DMS79 (cell line): ENCODE data around the gene SPSB2.
"Not testable (repeated sequence)": the region's sequence is repeated elsewhere in the genome, so short reads cannot be mapped to it uniquely, and the experiment has no call there.

Experiments
- DNase-seq: peaks from one replicate; lab custom pipeline; 2025; lab: John Stamatoyannopoulos, UW

Gene SPSB2

DNA sequence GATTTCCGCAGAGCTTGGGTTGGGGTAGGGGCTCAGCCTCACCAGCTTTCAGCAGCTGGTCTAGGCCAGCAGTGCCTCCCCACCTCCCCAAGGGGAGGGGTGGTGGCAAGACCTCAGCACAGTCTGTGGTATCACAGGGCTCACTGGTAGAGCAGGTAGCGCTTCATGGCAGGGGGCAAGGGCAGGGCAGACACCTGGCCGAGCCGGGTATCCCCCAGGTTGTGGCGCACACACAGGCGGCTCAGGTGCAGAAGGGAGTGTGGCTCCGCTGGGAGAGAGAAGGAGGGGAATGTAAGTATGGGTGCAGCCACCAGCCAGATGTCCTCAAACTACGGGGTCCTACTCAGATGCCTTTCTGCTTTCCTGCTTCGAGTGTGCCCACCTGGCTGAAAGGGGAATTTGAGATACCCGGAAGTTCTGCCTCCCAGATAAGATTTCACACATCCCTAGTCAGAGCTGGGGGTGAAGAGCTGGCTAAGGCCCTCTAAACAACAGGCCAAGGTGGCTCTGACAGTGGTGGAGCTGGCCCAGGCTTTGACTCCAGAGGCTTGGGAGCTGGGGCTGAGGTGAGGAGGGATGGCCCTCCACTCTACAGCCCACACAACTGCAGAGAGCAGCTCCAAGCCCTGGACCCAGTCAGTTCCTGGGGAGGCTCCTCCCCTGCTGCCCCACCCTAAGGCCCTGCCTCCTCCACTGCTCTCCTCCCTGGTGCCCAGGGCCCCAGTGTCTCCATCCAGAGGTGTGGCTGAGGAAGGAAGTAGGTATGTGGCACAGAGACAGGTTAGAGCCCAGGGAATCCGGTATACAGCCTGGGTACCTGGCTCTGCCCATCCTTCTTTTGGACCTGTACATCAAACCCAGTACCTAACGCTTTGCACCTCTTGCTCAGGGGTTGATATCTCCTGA is 1.8 kb downstream of the SPSB2 start:
- DNase-seq = no peak

DNA sequence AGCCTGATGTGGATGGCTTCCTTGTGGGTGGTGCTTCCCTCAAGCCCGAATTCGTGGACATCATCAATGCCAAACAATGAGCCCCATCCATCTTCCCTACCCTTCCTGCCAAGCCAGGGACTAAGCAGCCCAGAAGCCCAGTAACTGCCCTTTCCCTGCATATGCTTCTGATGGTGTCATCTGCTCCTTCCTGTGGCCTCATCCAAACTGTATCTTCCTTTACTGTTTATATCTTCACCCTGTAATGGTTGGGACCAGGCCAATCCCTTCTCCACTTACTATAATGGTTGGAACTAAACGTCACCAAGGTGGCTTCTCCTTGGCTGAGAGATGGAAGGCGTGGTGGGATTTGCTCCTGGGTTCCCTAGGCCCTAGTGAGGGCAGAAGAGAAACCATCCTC is 2.8 kb downstream of the SPSB2 start:
- not testable (repeated sequence) for DNase-seq

DNA sequence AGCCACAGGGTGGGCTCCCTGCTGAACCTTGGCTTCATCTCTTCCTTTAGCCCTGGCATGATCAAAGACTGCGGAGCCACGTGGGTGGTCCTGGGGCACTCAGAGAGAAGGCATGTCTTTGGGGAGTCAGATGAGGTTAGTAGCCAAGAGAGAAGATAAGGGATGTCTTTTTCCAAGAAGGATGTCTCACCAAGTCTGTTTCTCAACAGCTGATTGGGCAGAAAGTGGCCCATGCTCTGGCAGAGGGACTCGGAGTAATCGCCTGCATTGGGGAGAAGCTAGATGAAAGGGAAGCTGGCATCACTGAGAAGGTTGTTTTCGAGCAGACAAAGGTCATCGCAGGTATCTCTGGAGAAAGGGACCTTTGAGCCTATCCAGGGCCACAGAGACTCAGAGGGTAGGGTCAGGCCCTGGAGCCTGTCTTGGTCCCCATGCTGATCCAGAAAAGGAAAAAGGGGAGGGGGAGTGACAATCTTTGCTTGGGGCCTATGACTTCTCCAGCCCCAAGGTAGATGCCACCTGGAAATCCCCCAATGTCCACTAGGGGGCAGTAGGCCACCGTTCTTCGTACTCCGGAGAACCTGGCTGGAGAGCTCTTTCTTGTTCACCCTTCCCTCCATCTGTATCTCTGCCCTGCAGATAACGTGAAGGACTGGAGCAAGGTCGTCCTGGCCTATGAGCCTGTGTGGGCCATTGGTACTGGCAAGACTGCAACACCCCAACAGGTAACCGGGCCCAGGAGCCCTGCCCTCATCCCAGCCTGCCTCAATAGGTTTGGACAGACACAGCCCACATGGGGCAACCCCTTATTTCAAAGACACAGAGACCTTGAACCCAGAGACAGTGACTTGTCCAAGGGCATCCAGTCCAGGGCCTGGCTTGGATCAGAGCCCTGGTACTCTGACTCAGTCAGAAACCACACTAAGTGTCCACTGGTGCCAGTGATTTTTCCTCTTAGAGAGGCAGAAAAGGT is 3.8 kb downstream of the SPSB2 start:
- DNase-seq = peak; percentile 69

DNA sequence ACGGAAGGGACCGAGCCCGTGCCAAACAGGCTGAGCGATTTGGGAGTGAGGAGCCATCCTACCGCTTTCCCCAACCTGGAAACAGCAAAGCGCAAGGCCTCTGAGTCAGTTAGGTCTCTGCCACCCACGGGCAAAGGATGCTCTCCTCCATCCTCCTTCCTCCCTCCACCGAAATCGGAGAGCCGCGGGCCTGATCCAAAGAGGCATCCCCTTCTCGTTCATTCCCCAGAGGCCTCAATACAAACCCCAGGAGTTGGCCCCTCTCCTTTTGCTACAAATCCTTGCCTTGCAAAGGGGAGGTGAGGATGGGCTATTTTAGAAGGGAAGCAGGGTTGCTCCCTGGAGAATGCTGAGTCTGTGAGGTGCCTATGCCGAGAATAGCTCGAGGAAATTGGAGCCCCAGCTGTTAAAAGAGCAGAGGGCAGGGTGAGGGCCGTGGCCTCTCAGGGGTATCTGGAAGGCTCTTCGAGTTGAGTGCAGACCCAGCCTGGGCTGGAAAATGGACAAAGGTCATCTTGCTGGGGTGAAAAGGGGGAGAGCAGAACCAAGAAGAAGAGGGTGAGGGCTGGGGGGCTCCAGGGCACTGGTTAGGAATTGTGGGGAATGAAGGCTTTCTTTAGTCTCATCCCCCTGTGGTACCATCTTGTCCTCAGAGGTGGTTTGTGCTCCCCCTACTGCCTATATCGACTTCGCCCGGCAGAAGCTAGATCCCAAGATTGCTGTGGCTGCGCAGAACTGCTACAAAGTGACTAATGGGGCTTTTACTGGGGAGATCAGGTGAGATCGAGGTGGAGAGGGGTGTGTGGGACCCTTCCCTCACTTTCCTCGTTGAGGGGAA is 4.7 kb downstream of the SPSB2 start:
- DNase-seq = no peak

DNA sequence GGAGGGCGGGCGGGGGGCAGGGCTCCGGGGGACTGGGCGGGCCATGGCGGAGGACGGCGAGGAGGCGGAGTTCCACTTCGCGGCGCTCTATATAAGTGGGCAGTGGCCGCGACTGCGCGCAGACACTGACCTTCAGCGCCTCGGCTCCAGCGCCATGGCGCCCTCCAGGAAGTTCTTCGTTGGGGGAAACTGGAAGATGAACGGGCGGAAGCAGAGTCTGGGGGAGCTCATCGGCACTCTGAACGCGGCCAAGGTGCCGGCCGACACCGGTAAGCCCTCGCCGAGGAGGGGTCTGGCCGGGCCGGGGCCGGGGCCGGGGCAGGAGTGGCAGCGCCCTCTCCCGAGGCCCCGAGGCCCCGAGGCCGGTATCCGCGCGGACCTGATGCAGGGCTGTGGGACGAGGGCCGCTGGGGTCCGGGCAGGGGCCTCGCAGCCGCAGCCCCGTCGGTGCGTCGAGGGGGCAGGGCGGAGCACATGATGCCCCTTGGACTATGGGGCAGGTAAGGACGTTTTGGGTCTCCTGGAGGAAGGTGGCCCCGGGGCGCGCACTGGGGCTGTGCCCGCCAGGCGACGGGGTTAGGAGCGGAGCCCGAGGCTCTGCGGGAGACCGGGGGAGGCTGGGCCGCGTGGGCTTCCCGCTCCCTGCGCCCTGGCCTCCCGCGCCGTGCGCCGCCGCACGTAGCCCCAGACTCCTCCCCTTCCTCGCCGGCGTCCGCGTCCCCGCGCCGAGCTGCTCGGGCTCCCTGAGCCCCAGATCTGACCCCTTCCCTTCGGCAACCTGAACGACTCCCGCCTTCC is 5.5 kb downstream of the SPSB2 start, which contains the start of gene TPI1:
Gene TPI1, plus strand, starts transcription at position 119 of the 798 bp plus-strand sequence. Its CDS starts 36 bp downstream, at position 155.
- peak; percentile 27 for DNase-seq

DNA sequence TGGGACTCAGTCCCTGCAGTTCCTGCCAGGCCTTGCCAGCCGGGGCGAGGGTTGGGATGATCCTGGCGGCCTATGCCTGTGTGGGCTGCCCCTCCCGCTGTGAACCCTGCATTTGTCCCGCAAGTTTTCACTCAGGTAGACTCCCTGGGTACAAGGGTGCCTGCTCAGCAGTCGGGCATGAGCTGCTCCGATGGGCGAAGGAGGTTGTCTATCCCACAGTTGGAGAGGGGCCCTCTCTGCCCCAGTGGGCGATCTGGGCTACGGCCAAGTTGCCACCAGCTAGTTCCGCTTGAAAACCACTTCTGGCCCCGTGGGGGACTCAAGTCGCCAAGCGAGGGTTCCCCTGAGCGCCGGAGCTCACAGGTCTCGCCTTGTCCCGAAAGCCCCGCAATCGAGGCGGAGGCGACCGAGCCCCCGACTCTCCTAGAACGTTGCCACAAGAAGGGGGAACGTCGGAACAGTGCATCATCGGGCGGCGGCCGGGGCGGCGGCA is 6.1 kb downstream of the SPSB2 start:
- DNase-seq = no peak

DNA sequence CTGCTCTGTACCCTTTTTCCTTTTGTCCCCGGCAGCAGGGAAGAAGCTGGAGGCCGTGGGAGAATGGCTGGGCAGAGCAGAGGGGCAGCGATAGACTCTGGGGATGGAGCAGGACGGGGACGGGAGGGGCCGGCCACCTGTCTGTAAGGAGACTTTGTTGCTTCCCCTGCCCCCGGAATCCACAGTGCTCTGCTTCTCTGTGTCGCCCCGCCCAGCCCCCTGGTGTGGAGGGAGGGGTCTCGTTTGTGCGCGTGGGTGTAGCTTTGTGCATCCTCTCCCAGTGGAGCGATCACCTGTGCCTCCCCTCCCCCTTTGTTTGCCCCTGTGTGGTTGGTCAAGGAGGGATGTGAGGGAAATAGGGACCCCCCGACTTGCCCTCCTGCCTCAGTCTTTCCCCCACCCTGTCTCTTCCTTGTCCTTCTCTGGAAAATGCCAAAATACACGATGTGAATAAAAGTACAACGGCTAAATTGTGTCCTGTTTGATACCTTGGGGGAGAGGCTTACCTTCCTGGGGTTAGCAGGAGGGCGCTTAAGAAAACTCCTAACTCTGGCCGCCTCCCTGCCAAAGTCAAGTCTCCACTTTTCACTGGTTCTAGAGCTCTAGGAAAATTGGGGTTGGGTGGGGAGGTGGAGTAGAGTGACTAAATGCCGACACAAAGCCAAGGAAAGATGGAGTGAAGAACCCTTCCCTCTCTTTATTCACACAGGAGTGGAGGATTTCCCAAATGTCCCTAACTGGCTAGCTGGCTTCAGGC is 6.8 kb downstream of the SPSB2 start:
- no peak for DNase-seq

DNA sequence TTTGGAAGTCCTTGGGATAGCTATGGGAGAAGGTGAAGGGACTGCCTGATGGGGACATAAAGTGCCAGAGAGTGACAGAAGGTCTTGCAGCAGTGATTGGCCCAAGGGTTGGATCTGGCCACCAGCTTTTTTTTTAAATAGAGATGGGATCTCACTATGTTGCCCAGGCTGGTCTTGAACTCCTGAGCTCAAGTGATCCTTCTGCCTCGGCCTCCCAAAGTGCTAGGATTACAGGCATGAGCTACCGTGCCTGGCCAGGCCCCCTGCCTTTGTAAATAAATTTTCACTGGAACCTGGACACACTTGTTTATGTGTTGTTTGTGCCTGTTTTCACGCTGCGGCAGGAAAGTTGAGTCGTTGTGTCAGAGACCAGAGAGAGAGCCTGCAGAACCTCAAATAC is 7.8 kb downstream of the SPSB2 start:
- not testable (repeated sequence) for DNase-seq

DNA sequence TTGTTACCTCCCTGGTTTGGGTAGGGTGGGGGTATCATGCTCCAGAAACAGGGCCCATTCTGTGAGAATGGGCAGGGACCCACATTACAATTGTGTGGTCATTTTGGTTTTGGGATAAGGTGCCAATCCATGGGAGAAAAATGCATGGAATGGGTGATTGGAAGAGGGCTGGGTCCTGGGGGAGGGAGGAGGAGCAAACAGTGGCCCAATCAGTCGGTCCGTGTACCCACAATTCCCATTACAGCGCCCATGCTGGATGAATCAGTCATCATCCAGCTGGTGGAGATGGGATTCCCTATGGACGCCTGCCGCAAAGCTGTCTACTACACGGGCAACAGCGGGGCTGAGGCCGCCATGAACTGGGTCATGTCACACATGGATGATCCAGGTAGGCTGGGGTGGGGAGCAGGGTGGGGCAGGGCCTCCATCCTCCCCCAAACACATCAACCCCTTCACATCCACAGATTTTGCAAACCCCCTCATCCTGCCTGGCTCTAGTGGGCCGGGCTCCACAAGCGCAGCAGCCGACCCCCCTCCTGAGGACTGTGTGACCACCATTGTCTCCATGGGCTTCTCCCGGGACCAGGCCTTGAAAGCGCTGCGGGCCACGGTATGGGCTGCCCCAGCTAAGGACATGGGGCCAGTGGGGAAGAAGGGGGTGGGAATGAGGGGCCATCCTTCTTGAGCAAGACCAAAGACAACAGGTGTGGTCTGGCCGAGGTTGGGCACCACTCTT is 9.3 kb downstream of the SPSB2 start:
- no peak for DNase-seq

DNA sequence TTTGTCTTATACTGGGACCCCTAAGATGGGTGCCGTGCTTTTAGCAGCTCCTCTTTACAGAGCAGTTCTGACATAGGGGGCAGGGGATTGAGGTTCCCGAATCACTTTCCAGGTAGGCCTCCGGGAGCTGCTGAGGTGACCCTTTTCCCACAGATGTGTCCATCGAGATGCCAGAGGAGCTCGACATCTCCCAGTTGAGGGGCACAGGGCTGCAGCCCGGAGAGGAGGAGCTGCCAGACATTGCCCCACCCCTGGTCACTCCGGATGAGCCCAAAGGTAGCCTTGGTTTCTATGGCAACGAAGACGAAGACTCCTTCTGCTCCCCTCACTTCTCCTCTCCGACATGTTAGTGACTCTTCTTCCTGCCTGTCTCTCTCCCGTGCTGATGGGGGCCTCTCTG is 10.1 kb downstream of the SPSB2 start:
- DNase-seq = no peak

DNA sequence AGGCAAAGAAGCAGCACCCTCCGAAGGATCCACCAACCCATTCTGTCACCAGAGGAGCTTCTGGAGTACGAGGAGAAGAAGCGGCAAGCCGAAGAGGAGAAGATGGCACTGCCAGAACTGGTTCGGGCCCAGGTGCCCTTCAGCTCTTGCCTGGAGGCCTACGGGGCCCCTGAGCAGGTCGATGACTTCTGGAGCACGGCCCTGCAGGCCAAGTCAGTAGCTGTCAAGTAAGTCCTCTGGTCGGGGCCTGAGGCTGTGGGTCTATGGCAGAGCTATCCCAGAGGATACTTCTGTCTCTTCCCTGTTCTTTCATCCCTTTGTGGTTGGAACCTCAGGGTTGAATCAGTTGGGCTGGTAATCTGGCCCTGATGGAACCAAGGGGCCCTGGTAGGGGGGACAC is 11.7 kb downstream of the SPSB2 start:
- DNase-seq = no peak

DNA sequence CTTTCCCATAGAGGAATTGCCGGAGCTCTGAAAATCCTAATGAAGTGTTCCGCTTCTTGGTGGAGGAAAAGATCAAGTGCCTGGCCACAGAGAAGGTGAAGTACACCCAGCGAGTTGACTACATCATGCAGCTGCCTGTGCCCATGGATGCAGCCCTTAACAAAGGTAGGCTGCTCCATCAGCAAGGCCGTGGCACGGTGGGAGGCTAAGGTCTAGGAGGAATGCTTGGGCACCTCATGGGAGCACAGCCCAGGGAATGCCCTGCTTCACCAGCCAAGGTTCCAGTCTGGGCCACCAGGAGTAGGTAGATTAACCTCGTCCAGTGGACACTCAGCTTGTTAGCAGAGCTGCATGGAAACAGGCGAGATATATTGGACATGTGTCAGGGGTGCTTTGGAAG is 12.2 kb downstream of the SPSB2 start:
- DNase-seq = no peak

DNA sequence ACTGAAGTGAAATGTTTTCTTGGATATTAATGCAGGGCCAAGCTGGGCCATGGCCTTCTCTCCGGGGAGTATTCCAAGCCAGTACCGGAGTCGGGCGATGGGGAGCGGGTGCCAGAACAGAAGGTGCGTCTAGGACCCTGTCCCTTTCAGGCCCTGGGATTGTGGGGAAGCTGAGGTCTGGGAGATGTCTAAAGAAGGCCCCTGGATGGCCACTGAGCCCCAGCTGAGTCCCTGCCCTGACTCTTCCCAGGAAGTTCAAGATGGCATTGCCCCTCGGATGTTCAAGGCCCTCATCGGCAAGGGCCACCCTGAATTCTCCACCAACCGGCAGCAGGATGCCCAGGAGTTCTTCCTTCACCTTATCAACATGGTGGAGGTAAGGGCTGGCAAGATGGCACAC is 13.0 kb downstream of the SPSB2 start:
- DNase-seq = no peak

DNA sequence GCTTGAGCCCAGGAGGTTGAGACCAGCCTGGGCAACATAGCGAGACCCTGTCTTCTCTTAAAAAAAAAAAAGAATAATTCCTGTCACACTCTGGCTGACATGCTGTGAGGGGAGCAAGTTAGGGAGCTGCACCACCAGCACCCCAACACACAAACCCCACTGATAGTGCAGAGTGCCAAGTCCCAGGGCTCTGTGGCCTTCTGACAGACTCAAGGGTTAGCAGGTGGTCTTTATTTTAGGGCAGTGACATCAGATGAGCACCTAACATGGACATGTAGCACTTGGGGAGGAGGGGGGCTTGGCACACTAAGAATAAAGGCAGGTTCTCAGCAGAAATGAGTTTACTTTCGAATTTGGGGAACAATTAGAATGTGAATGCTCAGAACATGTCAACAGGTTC is 14.3 kb downstream of the SPSB2 start:
- DNase-seq = no peak

DNA sequence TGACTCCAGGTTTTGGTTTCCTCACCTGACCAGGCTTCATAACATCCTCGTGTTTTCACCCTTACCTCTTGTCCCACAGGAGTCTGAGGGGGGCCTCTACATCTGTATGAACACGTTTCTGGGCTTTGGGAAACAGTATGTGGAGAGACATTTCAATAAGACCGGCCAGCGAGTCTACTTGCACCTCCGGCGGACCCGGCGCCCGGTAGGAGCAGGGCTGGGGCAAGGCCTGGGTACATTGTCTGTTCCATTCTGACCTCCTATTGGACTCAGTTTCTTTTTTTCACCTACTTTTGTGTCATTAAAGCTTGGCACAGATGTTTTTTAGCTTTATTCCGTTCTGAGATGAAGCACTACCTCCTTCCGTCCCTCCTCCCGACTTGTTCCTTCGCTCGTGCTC is 17.8 kb downstream of the SPSB2 start:
- no peak for DNase-seq

DNA sequence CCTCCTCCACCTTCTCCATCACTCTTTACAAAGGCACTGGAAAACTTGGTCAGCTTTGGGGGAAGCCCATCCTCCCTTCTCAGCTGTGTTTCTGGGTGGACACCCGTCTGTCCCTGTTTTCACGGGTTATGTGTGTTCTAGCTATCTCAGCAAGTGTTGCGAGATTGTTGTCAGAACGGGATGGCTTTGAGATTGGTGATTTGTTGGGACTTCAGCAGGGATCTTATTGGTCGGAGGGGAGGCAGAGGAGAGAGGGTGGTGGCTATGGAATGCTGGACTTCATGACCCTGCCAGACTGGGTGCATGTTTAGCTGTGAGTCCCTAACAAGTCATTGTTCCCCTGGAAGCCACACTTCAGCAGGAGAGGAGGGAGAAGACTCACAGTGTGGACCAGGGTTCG is 19.1 kb downstream of the SPSB2 start:
- DNase-seq = no peak

DNA sequence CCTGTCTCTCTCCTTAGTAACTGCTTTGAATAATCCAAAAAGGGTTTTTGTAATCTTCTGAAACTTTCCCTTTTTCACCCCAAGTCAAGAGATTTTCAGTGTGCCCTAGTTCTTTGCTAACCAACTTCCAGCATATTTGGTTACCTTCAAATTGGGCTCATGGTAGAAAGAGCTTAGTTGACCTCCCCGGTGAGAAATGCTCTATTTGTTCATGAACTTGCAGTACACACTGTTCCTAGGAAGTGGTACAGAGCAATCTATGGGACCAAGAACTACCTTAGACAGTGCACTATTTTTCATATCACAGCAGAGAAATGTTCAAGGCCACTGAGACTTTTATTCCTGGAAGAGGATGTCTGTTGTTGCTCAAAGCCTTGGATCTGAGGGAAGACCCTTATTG is 19.5 kb downstream of the SPSB2 start:
- no peak for DNase-seq

DNA sequence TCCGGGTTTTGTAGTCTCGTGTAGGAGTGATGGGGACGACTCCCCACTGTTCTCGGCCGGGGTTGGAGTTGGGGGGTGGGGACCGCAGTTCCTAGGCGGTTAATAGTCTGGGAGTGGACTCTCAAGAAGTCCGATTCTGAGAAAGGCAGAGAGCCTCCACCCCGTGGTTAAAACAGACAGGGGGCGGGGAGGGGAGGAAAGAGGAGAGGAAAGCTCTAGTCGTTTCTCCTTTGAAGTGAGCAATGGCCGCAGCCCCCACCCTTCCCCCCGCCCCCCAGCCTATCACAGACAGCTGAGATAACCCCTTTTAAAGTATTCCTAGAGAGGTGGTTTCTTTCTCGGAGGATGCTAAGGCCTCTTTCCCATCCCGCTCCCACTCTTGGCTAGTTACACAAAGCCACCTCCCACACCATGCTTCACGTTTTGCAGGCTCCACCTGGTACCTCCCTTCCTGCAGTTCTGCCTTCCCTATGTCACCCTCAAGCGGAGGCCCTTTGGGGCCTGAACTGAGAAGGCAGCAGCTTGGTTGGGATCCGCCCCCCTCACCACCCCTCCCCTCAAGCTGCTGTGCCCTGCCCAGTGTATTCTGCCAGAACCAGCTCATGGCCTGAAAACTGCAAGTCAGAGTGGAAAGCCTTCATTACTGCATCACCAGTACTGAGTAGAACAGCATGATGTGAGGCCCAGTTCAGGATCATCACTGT is 20.3 kb downstream of the SPSB2 start:
- no peak for DNase-seq
